Tibial artery (tissue), 4 donors: Measurements from ENCODE around the gene SYNJ2BP.
A peak's percentile ranks its signal among the peaks of the same experiment; 100 is the strongest.
"Not testable (repeated sequence)": the region's sequence is repeated elsewhere in the genome, so short reads cannot be mapped to it uniquely, and the experiment has no call there.

Source experiments
- DNase-seq, 2 donors: peaks; one replicate each; pipeline ENCODE4 v3.0.0-alpha.2; 2019
- H3K27ac ChIP-seq, 2 donors: fragments of 200-600 bp; sonication (generic) in 1 of 2; 1 replicate in 1 of 2; 2 replicates in 1 of 2; pipeline ENCODE4 v1.5.1; 2018 to 2019; ENCODE audit warnings: mild to moderate bottlenecking in 1 of 2
- H3K27me3 ChIP-seq, 2 donors: fragments of 200-600 bp; sonication (generic) in 1 of 2; one replicate each; pipeline versions ENCODE4 v1.5.1 to v1.6.0; 2016 to 2019
- H3K36me3 ChIP-seq, 3 donors: fragments of 200-600 bp; sonication (generic) in 2 of 3; one replicate each; pipeline ENCODE4 v1.5.1; 2016 to 2019; ENCODE audit warnings: mild to moderate bottlenecking in 2 of 3
- H3K4me1 ChIP-seq, 4 donors: fragments of 200-600 bp; sonication (generic) in 2 of 4; 1 replicate in 3 of 4; 2 replicates in 1 of 4; pipeline ENCODE4 v1.5.1; 2016 to 2019
- H3K4me3 ChIP-seq, 2 donors: fragments of 200-600 bp; sonication (generic) in 1 of 2; 1 replicate in 1 of 2; 2 replicates in 1 of 2; pipeline ENCODE4 v1.5.1; 2018 to 2019; ENCODE audit warnings: mild to moderate bottlenecking in 2 of 2
- H3K9me3 ChIP-seq, 3 donors: fragments of 200-600 bp; sonication (generic) in 1 of 3; one replicate each; pipeline ENCODE4 v1.5.1; 2016 to 2019
- CTCF ChIP-seq, 2 experiments: fragments of 200-600 bp in 1 of 2; fragments of 450-650 bp in 1 of 2; IDR thresholded peaks; one replicate each; pipeline ENCODE4 v1.5.1; 2017 to 2019; ENCODE audit warnings: antibody characterized with exemption in 2 of 2, mild to moderate bottlenecking in 1 of 2, moderate library complexity in 1 of 2
- intact Hi-C: fragments of 100-400 bp; cut with DNase I; formaldehyde crosslinking; loops from one replicate; pipeline ENCODE4 v1.15.0; 2023; ENCODE audit warnings: low total_unique reads

Gene SYNJ2BP

GRCh38 chr14:70415788-70416187 is 1.1 kb downstream of the SYNJ2BP start:
- H3K36me3 ChIP-seq: peaks cover 0 to 4% (median 3%) of the 10 kb centered on the region in 3 donors
- peaks cover 0 to 16% (median 7%) of the 10 kb centered on the region in 4 donors for H3K4me1 ChIP-seq
- H3K9me3 ChIP-seq: no peaks in the 10 kb centered on the region
- peak overlapping the region in 1 of 2 donors; percentile 78 for H3K27ac ChIP-seq
- H3K4me3 ChIP-seq: peak overlapping the region; percentile 79 to 86
- intact Hi-C loops: no loop called here
- no peak for DNase-seq
- no peak for TF ChIP-seq CTCF (IDR thresholded peaks at IDR 0.05)
- H3K27me3 ChIP-seq: no peaks in the 10 kb centered on the region

GRCh38 chr14:70407621-70408020 is 9.3 kb downstream of the SYNJ2BP start:
- intact Hi-C loops: no loop called here
- no peak overlapping the region for H3K27ac ChIP-seq
- H3K27me3 ChIP-seq: no peaks in the 10 kb centered on the region
- H3K9me3 ChIP-seq: no peaks in the 10 kb centered on the region
- DNase-seq: no peak
- H3K4me3 ChIP-seq: no peak overlapping the region
- peaks cover 0 to 20% (median 3%) of the 10 kb centered on the region in 3 donors for H3K36me3 ChIP-seq
- TF ChIP-seq CTCF (IDR thresholded peaks at IDR 0.05): no peak
- H3K4me1 ChIP-seq: no peaks in the 10 kb centered on the region

- H3K4me1 ChIP-seq, H3K27ac ChIP-seq, H3K9me3 ChIP-seq, DNase-seq, intact Hi-C loops, H3K27me3 ChIP-seq, H3K4me3 ChIP-seq: not testable (repeated sequence)
- peaks cover 0 to 20% (median 3%) of the 10 kb centered on the region in 3 donors for H3K36me3 ChIP-seq
These were observed 10.7 kb downstream of the SYNJ2BP start for GRCh38 chr14:70406216-70406615.

GRCh38 chr14:70403335-70403734 is 13.6 kb downstream of the SYNJ2BP start:
- H3K4me1 ChIP-seq, H3K36me3 ChIP-seq, intact Hi-C loops, DNase-seq, H3K4me3 ChIP-seq, H3K27ac ChIP-seq, H3K9me3 ChIP-seq, H3K27me3 ChIP-seq: not testable (repeated sequence)

- no peak overlapping the region for H3K27ac ChIP-seq
- H3K9me3 ChIP-seq: no peaks in the 10 kb centered on the region
- peaks cover 1 to 18% (median 16%) of the 10 kb centered on the region in 3 donors for H3K36me3 ChIP-seq
- no peaks in the 10 kb centered on the region for H3K27me3 ChIP-seq
- H3K4me1 ChIP-seq: no peaks in the 10 kb centered on the region
- H3K4me3 ChIP-seq: no peak overlapping the region
- no peak for DNase-seq
- intact Hi-C loops: no loop called here
- no peak for TF ChIP-seq CTCF (IDR thresholded peaks at IDR 0.05)
These were observed 15.2 kb downstream of the SYNJ2BP start for GRCh38 chr14:70401643-70402042.

GRCh38 chr14:70398706-70399431 is 18.0 kb downstream of the SYNJ2BP start:
- Histone ChIP-seq H3K27ac (no peak overlapping the region), H3K9me3 (no peaks in the 10 kb centered on the region), H3K4me1 (no peaks in the 10 kb centered on the region), H3K27me3 (no peaks in the 10 kb centered on the region), H3K36me3 (peaks cover 0 to 18% (median 16%) of the 10 kb centered on the region in 3 donors), H3K4me3 (no peak overlapping the region)
- DNase-seq: no peak
- intact Hi-C loops: no loop called here
- TF ChIP-seq CTCF (IDR thresholded peaks at IDR 0.05): no peak
